AG04449 (cell line): ENCODE results near the gene TMTC1.

ENCODE experiments used
- CTCF ChIA-PET: fragments of 350-600 bp; formaldehyde crosslinking; extraction: SDS; loops from one replicate; lab custom pipeline; 2021; ENCODE audit warnings: antibody characterized with exemption; lab: Yijun Ruan, JAX
- POLR2A ChIA-PET: fragments of 400-600, 350-600 bp; formaldehyde crosslinking; extraction: SDS; loops from one replicate; lab custom pipeline; 2020; ENCODE audit warnings: antibody characterized with exemption, inconsistent platforms; lab: Yijun Ruan, JAX
- DNase-seq: peaks from one replicate; pipeline ENCODE4 v3.0.0-alpha.2; 2010; ENCODE audit warnings: low read depth, low spot score
- H3K4me3 ChIP-seq: 2 replicates; pipeline ENCODE4 v1.5.1; 2011; ENCODE audit warnings: low read depth, mild to moderate bottlenecking, control low read depth, low read length
- CTCF ChIP-seq: IDR thresholded peaks from one replicate; pipeline ENCODE4 v1.5.1; 2011; ENCODE audit warnings: mild to moderate bottlenecking, moderate library complexity, low read length, control low read depth, inconsistent platforms; ENCODE audit not compliant: insufficient read depth; ENCODE audit errors: missing control alignments

Gene TMTC1

DNA sequence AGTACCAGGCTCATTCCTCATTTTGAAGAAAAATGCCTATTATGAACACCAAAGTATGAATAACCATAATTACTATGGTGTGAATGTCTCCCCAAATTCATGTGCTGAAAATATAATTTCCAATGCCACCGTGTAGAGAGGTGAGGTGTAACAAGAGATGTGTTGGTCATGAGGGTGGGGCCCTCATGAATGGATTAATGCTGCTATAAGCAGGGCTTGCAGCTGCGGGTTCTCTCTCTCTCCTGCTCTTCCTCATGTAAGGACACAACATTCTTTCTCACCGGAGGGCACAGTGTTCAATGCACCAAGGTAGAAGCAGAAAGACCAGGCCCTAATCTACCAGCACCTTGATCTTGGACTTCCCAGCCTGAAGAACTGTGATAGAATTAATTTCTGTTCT lies 70.0 kb downstream of the TMTC1 start:
- no peak overlapping the region for H3K4me3 ChIP-seq
- no peak for DNase-seq
- ChIA-PET CTCF (no interaction called here), POLR2A (no interaction called here)
- no peak for TF ChIP-seq CTCF

DNA sequence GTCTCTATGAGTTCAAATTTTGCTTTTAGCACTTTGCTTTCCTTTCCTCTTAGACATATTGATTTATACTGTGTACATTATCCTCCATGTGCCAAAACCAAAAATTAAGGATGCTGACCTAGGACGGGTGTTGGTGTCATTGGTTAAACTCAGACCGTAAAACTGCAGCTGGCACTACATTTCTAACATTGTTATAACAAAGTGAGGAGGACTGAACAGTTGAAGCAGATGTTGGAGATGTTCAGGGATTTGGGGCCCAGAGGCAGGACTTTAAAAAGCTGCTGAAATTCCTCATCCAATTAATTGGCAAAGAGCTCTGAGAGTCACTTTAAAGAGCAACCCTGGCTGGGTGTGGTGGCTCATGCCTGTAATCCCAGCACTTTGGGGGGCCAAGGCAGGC lies 72.4 kb downstream of the TMTC1 start:
- DNase-seq, result no peak
- no peak for TF ChIP-seq CTCF
- ChIA-PET CTCF (no interaction called here), POLR2A (no interaction called here)
- H3K4me3 ChIP-seq, result no peak overlapping the region

- POLR2A ChIA-PET, result no interaction called here
- TF ChIP-seq CTCF, result no peak
- CTCF ChIA-PET, result no interaction called here
- no peak overlapping the region for H3K4me3 ChIP-seq
- DNase-seq, result no peak
Observed at GRCh38 chr12:29710104-29710503, 73.6 kb downstream of the TMTC1 start.

DNA sequence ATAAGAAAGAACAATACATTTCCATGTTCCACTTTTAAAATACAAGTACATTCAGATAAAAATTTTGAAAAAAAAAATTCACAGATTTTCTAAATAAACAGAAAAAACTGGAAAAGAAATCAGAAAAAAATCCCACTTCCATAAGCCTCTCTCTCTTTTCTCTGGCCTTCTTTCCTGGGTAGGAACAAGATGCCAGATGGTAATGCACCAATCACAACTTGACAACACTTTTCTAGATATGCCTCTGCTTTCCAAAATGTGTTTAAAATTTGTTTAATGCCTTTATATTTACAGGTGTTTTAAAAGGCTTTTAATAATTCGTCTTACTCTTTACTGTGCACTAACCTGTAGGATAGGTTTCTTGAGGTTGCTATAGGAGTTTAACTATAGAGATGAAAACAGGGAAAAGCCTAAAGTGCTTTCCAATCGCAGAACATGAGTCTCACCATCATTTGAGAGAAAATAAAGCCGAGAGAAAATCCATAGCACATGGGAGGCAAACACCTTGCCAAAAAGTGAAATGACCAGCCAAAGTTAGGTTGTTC lies 74.2 kb downstream of the TMTC1 start:
- CTCF ChIA-PET, result no interaction called here
- POLR2A ChIA-PET, result no interaction called here
- DNase-seq, result no peak
- H3K4me3 ChIP-seq, result no peak overlapping the region
- no peak for TF ChIP-seq CTCF

DNA sequence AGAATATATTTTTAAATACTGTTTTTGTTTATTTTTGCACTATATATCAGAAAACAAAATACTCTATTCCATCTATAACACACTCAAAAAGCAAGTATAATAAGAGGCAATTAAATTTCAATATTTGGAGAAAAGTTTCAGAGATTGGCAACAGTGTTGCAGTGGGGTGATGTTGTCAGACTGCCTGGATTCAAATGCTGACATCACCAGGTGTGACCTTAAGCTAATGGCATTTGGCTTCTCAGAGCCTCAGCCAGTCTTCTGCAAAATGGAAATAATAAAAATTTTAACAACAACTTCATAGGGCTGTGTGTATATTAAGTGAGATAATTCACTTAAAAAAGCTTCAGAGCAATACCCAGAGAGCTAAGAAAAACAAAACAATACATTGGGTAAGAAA lies 74.7 kb downstream of the TMTC1 start:
- CTCF ChIA-PET, result no interaction called here
- POLR2A ChIA-PET, result no interaction called here
- H3K4me3 ChIP-seq, result no peak overlapping the region
- TF ChIP-seq CTCF, result no peak
- DNase-seq, result no peak

GRCh38 chr12:29707846-29708245 lies 75.9 kb downstream of the TMTC1 start:
- POLR2A ChIA-PET, result no interaction called here
- CTCF ChIA-PET, result no interaction called here
- H3K4me3 ChIP-seq, result no peak overlapping the region
- no peak for DNase-seq
- TF ChIP-seq CTCF, result no peak
